H9 (cell line): ENCODE results near the gene P4HTM. TPM values are rescaled to one million over a fixed set of nuclear protein-coding genes. Genes with fewer than 3 reads are reported as not detected.

ENCODE experiments used
- DNase-seq: peaks from one replicate; pipeline ENCODE4 v3.0.0-alpha.2; 2017
- H2AFZ ChIP-seq: one replicate; pipeline ENCODE4 v1.6.1; 2013; ENCODE audit warnings: mild to moderate bottlenecking, low read length, control low read depth, moderate library complexity
- H2AK5ac ChIP-seq: 2 replicates; pipeline ENCODE4 v1.6.1; 2013; ENCODE audit warnings: low read length, control low read depth, mixed read lengths; ENCODE audit not compliant: insufficient read length
- H2BK120ac ChIP-seq: one replicate; pipeline ENCODE4 v1.6.1; 2013; ENCODE audit warnings: low read depth, mild to moderate bottlenecking, low read length, control low read depth, inconsistent platforms; ENCODE audit not compliant: poor library complexity, severe bottlenecking
- H2BK12ac ChIP-seq: 2 replicates; pipeline ENCODE4 v1.6.1; 2013; ENCODE audit warnings: low read length, control low read depth, mixed read lengths, low read depth; ENCODE audit not compliant: insufficient read length
- H2BK15ac ChIP-seq: 2 replicates; pipeline ENCODE4 v1.6.1; 2013; ENCODE audit warnings: low read depth, low read length, control low read depth
- H2BK20ac ChIP-seq: one replicate; pipeline ENCODE4 v1.6.1; 2013; ENCODE audit warnings: low read depth, mild to moderate bottlenecking, low read length, control low read depth, inconsistent platforms; ENCODE audit not compliant: poor library complexity, severe bottlenecking
- H2BK5ac ChIP-seq: 2 replicates; pipeline ENCODE4 v1.6.1; 2013; ENCODE audit warnings: low read length, control low read depth, mixed read lengths; ENCODE audit not compliant: insufficient read length
- H3K14ac ChIP-seq: 2 replicates; pipeline ENCODE4 v1.6.1; 2013; ENCODE audit warnings: low read length, control low read depth; ENCODE audit not compliant: insufficient read depth
- H3K18ac ChIP-seq: 2 replicates; pipeline ENCODE4 v1.6.1; 2013; ENCODE audit warnings: low read depth, mild to moderate bottlenecking, mixed read lengths, low read length, control low read depth; ENCODE audit not compliant: insufficient read length
- H3K23ac ChIP-seq: 2 replicates; pipeline ENCODE4 v1.6.1; 2013; ENCODE audit warnings: low read length, control low read depth, mixed read lengths, low read depth; ENCODE audit not compliant: insufficient read length
- H3K23me2 ChIP-seq: 2 replicates; pipeline ENCODE4 v1.6.1; 2013; ENCODE audit warnings: low read depth, mild to moderate bottlenecking, mixed read lengths, low read length, control low read depth; ENCODE audit not compliant: insufficient read length, poor library complexity, severe bottlenecking
- H3K27ac ChIP-seq: 2 replicates; pipeline ENCODE4 v1.5.1; 2013; ENCODE audit warnings: low read length, control low read depth, mixed read lengths, low read depth; ENCODE audit not compliant: insufficient read length
- H3K27me3 ChIP-seq: 2 replicates; pipeline ENCODE4 v1.6.1; 2013; ENCODE audit warnings: low read length, control low read depth, inconsistent platforms; ENCODE audit not compliant: insufficient read depth
- H3K4ac ChIP-seq: 2 replicates; pipeline ENCODE4 v1.6.1; 2013; ENCODE audit warnings: low read depth, mild to moderate bottlenecking, control low read depth, inconsistent platforms, low read length, moderate library complexity
- H3K4me1 ChIP-seq: 2 replicates; pipeline ENCODE4 v1.6.1; 2013; ENCODE audit warnings: low read length, control low read depth, inconsistent platforms; ENCODE audit not compliant: insufficient read depth
- H3K4me2 ChIP-seq: 2 replicates; pipeline ENCODE4 v1.6.1; 2013; ENCODE audit warnings: low read length, control low read depth, mixed read lengths; ENCODE audit not compliant: insufficient read length, insufficient read depth
- H3K56ac ChIP-seq: 2 replicates; pipeline ENCODE4 v1.6.1; 2013; ENCODE audit warnings: low read depth, mild to moderate bottlenecking, mixed read lengths, low read length, control low read depth; ENCODE audit not compliant: insufficient read length
- H3K79me1 ChIP-seq: 2 replicates; pipeline ENCODE4 v1.6.1; 2013; ENCODE audit warnings: low read depth, mild to moderate bottlenecking, moderate library complexity, low read length, control low read depth, inconsistent platforms; ENCODE audit not compliant: insufficient read depth, poor library complexity, severe bottlenecking
- H3K79me2 ChIP-seq: 2 replicates; pipeline ENCODE4 v1.6.1; 2013; ENCODE audit warnings: low read length, control low read depth, inconsistent platforms; ENCODE audit not compliant: insufficient read depth
- H3K9ac ChIP-seq: 2 replicates; pipeline ENCODE4 v1.6.1; 2013; ENCODE audit warnings: low read length, control low read depth, mixed read lengths; ENCODE audit not compliant: insufficient read length; ENCODE audit errors: extremely low read depth
- H3K9me3 ChIP-seq: one replicate; pipeline ENCODE4 v1.6.1; 2013; ENCODE audit warnings: low read depth, low read length, inconsistent platforms; ENCODE audit not compliant: control insufficient read depth
- H3T11ph ChIP-seq: one replicate; pipeline ENCODE4 v1.6.1; 2013; ENCODE audit warnings: mild to moderate bottlenecking, low read length, control low read depth, inconsistent platforms
- H4K20me1 ChIP-seq: one replicate; pipeline ENCODE4 v1.6.1; 2013; ENCODE audit not compliant: control insufficient read depth, insufficient read length, insufficient read depth
- H4K5ac ChIP-seq: 2 replicates; pipeline ENCODE4 v1.6.1; 2013; ENCODE audit warnings: low read depth, mild to moderate bottlenecking, mixed read lengths, low read length, control low read depth; ENCODE audit not compliant: insufficient read length
- H4K8ac ChIP-seq: replicated peaks from 2 replicates; pipeline ENCODE4 v1.6.1; 2013; ENCODE audit warnings: low read length, control low read depth, mixed read lengths, low read depth; ENCODE audit not compliant: insufficient read length
- H4K91ac ChIP-seq: 2 replicates; pipeline ENCODE4 v1.6.1; 2013; ENCODE audit warnings: low read depth, mild to moderate bottlenecking, moderate library complexity, mixed read lengths, low read length, control low read depth; ENCODE audit not compliant: insufficient read length
- H3K27ac Mint-ChIP-seq, 3 experiments: 2 replicates in 2 of 3; 3 replicates in 1 of 3; pipeline ENCODE4 v1.8.0; 2020 to 2021; ENCODE audit warnings: mixed read lengths in 3 of 3, mild to moderate bottlenecking in 1 of 3, moderate library complexity in 1 of 3
- H3K27me3 Mint-ChIP-seq: 2 replicates; pipeline ENCODE4 v1.8.0; 2021; ENCODE audit warnings: low read depth, mild to moderate bottlenecking, moderate library complexity, mixed read lengths
- H3K36me3 Mint-ChIP-seq, 3 experiments: 2 replicates in 2 of 3; 3 replicates in 1 of 3; pipeline ENCODE4 v1.8.0; 2020 to 2021; ENCODE audit warnings: low read depth in 3 of 3, mixed read lengths in 3 of 3; ENCODE audit not compliant: insufficient read depth in 1 of 3
- H3K4me1 Mint-ChIP-seq, 2 experiments: 2 replicates each; pipeline ENCODE4 v1.8.0; 2020; ENCODE audit warnings: mixed read lengths in 2 of 2
- H3K4me3 Mint-ChIP-seq, 2 experiments: 2 replicates in 1 of 2; 3 replicates in 1 of 2; pipeline ENCODE4 v1.8.0; 2020 to 2021; ENCODE audit warnings: mild to moderate bottlenecking in 2 of 2, mixed read lengths in 2 of 2, moderate library complexity in 1 of 2
- H3K9me3 Mint-ChIP-seq, 2 experiments: 2 replicates in 1 of 2; 3 replicates in 1 of 2; pipeline ENCODE4 v1.8.0; 2020; ENCODE audit warnings: mild to moderate bottlenecking in 2 of 2, mixed read lengths in 2 of 2, moderate library complexity in 1 of 2
- CTCF ChIP-seq: fragments of 200-600 bp; sonication (generic); conservative IDR thresholded peaks from 3 replicates; pipeline ENCODE4 v1.8.0; 2021; ENCODE audit warnings: antibody characterized with exemption, mild to moderate bottlenecking
- WGBS: extraction: QIAGEN DNeasy Blood & Tissue Kit; methylation state at CpG from one replicate; pipeline ENCODE4 v1.1.7; 2013; ENCODE audit warnings: missing lambda C conversion rate, low lambda C conversion rate, mixed read lengths; ENCODE audit not compliant: insufficient read length; ENCODE audit errors: extremely low coverage; 5-methylcytosine and 5-hydroxymethylcytosine counted together
- total RNA-seq: library from RNA; stranded (reverse); gene quantifications from 2 replicates; pipeline ENCODE4 v1.2.1, GENCODE V29; 2021

The P4HTM gene
- total RNA-seq, 1 experiment from 2014 or later, result 36.0 TPM

- no peaks in the 10 kb centered on the region for H3K27me3 ChIP-seq
- H3K9ac ChIP-seq, result no peak overlapping the region
- no peak overlapping the region for H3K23ac ChIP-seq
- no peak overlapping the region for H4K5ac ChIP-seq
- no peak overlapping the region for H2BK12ac ChIP-seq
- no peaks in the 10 kb centered on the region for H3K27me3 Mint-ChIP-seq
- H2BK20ac ChIP-seq, result no peak overlapping the region
- H3K4ac ChIP-seq, result no peak overlapping the region
- no peak overlapping the region for H2AFZ ChIP-seq
- peaks cover 2% of the 10 kb centered on the region for H4K20me1 ChIP-seq
- 0 out of 3 replicates have a peak, but pooled peaks have one; percentile 3 for TF ChIP-seq CTCF
- peak overlapping the region; percentile 38 to 87 (median 42); a peak in 6 of 7 replicates for H3K27ac Mint-ChIP-seq
- H3K9me3 Mint-ChIP-seq, result no peaks in the 10 kb centered on the region
- H2BK15ac ChIP-seq, result no peak overlapping the region
- H3K4me3 Mint-ChIP-seq, result peak overlapping the region; percentile 91 to 95
- H3K14ac ChIP-seq, result no peak overlapping the region
- no peak overlapping the region for H2AK5ac ChIP-seq
- H3K56ac ChIP-seq, result no peak overlapping the region
- no peak for DNase-seq
- peaks cover 22% of the 10 kb centered on the region for H3K23me2 ChIP-seq
- H3K79me1 ChIP-seq, result no peaks in the 10 kb centered on the region
- H3K4me1 Mint-ChIP-seq, result peaks cover 27 to 28% of the 10 kb centered on the region in 2 experiments
- no peak overlapping the region for H3T11ph ChIP-seq
- no peaks in the 10 kb centered on the region for H3K9me3 ChIP-seq
- H2BK5ac ChIP-seq, result no peak overlapping the region
- peaks cover 21 to 43% (median 37%) of the 10 kb centered on the region in 3 experiments for H3K36me3 Mint-ChIP-seq
- no peak overlapping the region for H4K91ac ChIP-seq
- H2BK120ac ChIP-seq, result no peak overlapping the region
- WGBS, result no CpG with 5 or more reads among the region's 18 CpGs
- no peaks in the 10 kb centered on the region for H3K4me1 ChIP-seq
- H3K79me2 ChIP-seq, result no peaks in the 10 kb centered on the region
- H4K8ac ChIP-seq, result no peak overlapping the region
- no peak overlapping the region for H3K18ac ChIP-seq
- no peak overlapping the region for H3K27ac ChIP-seq
- peak overlapping the region; percentile 37 for H3K4me2 ChIP-seq
Observed at GRCh38 chr3:49018707-49019006, 28.6 kb downstream of the P4HTM start.
